Heart right ventricle (tissue), 16 donors: Measurements from ENCODE around the gene AMT. TPM values are rescaled to one million over a fixed set of nuclear protein-coding genes. Genes with fewer than 3 reads are reported as not detected.

Source experiments
- ATAC-seq, 8 donors: fragments of 200-7000 bp; cut with Tn5 transposase; one replicate each; pipeline ENCODE4 v1.9.1; 2020; ENCODE audit warnings: mild to moderate bottlenecking in 8 of 8, moderate library complexity in 8 of 8, moderate number of reproducible peaks in 1 of 8
- DNase-seq, 2 donors: peaks; one replicate each; pipeline ENCODE4 v3.0.0-alpha.2; 2020
- H3K27ac ChIP-seq, 10 donors: fragments of 200-600 bp; sonication (generic) in 2 of 10; one replicate each; pipeline versions ENCODE4 v1.5.0 to v1.8.0; 2020 to 2022; ENCODE audit warnings: mild to moderate bottlenecking in 3 of 10
- H3K27me3 ChIP-seq, 7 donors: fragments of 200-600 bp; one replicate each; pipeline ENCODE4 v1.8.0; 2021 to 2022; ENCODE audit warnings: mild to moderate bottlenecking in 2 of 7
- H3K36me3 ChIP-seq, 9 donors: fragments of 200-600 bp; sonication (generic) in 1 of 9; one replicate each; pipeline versions ENCODE4 v1.5.0 to v1.8.0; 2020 to 2022; ENCODE audit warnings: mild to moderate bottlenecking in 2 of 9
- H3K4me1 ChIP-seq, 9 donors: fragments of 200-600 bp; sonication (generic) in 1 of 9; one replicate each; pipeline versions ENCODE4 v1.5.0 to v1.8.0; 2020 to 2022; ENCODE audit warnings: mild to moderate bottlenecking in 4 of 9
- H3K4me3 ChIP-seq, 10 donors: fragments of 200-600 bp; sonication (generic) in 2 of 10; one replicate each; pipeline versions ENCODE4 v1.5.0 to v1.8.0; 2020 to 2022; ENCODE audit warnings: mild to moderate bottlenecking in 7 of 10, moderate library complexity in 2 of 10
- H3K9me3 ChIP-seq, 11 donors: fragments of 200-600 bp in 10 of 11; sonication (generic) in 2 of 11; one replicate each; pipeline versions ENCODE4 v1.5.0 to v1.8.0; 2013 to 2022; ENCODE audit warnings: mild to moderate bottlenecking in 2 of 11, control low read depth in 1 of 11, moderate library complexity in 1 of 11
- CTCF ChIP-seq, 9 donors: fragments of 200-600 bp; sonication (generic) in 2 of 9; IDR thresholded peaks; one replicate each; pipeline versions ENCODE4 v1.5.0 to v1.8.0; 2021 to 2022; ENCODE audit warnings: antibody characterized with exemption in 9 of 9, mild to moderate bottlenecking in 5 of 9, moderate library complexity in 1 of 9
- WGBS, 2 donors: extraction: QIAGEN DNeasy Blood & Tissue Kit; methylation state at CpG; one replicate each; pipeline ENCODE4 v1.1.7; 2013; ENCODE audit warnings: inconsistent platforms in 1 of 2; 5-methylcytosine and 5-hydroxymethylcytosine counted together
- intact Hi-C, 10 donors: fragments of 100-400 bp; cut with DNase I; formaldehyde crosslinking; loops; one replicate each; pipeline versions ENCODE4 v1.11.1 to v1.14.2; 2022
- polyA plus RNA-seq, 2 donors: library from polyadenylated mRNA; stranded (reverse); fragments of 200-250 nt; gene quantifications; one replicate each; pipeline ENCODE4 v1.2.3, GENCODE V29; 2013
- total RNA-seq, 10 donors: library from RNA; stranded (reverse); fragmentation: NEBNext Ultra II Directional in 3 of 10; extraction: Animal tissue kit (Norgen Biotek cat#: 25700) in 3 of 10; gene quantifications; one replicate each; pipeline versions ENCODE4 v1.2.1 to v1.2.4, GENCODE V29; 2021 to 2023
- donor health status: Arrhythmogenic right ventricular cardiomyopathy.
- donor health status: ischemic (EF 13 %, LVEDD 7.1; RV severe dilation, severe dysfunction).
- donor health status: healthy with polysubstance abuse.
- donor health status: DM: no; HTN: yes; CAD: no.
- donor health status: DM: no; HTN: no; CAD: no.
- donor health status: ischemic (EF 25% LVEDD 6.9; RV normal size, moderate dysfunction).
- donor health status: ischemic (EF 25% LVEDD 5.7; RV mildly dilated, moderate dysfunction).
- donor health status: healthy.
- donor health status: DM: yes; HTN: yes; CAD: no.
- donor health status: Ischemic cardiomyopathy.
- donor health status: ischemic (EF 35%, LVEDD 5.7; RV mildly dilated, moderate dysfunction).
- donor health status: nonischemic (EF 11% LVEDD 7.7; RV severe dilation, severe dysfunction).
- donor health status: DM: yes; HTN: yes; CAD: no.
- donor health status: PGD.
- donor health status: ischemic (EF 29% LVEDD 5.4; RV normal size, mild dysfunction).
- donor health status: nonischemic (EF 23%, LVEDD 6.1; RV moderate dilation, normal function).

Gene AMT
- total and polyA plus RNA-seq, 12 donors: 3.2 to 40.9 (median 31.1) TPM

GRCh38 chr3:49416867-49417266 lies 5.4 kb downstream of the AMT start:
- Histone ChIP-seq H3K4me3 (no peak overlapping the region), H3K4me1 (peaks cover 11 to 68% (median 42%) of the 10 kb centered on the region in 9 donors), H3K27ac (peak overlapping the region in 6 of 10 donors; percentile 31 to 98 (median 62)), H3K27me3 (no peaks in the 10 kb centered on the region), H3K9me3 (no peaks in the 10 kb centered on the region), H3K36me3 (peaks cover 0 to 76% (median 19%) of the 10 kb centered on the region in 9 donors)
- ATAC-seq: no peak
- no peak for TF ChIP-seq CTCF (IDR thresholded peaks at IDR 0.05)
- DNase-seq: no peak
- 93 to 98% methylated on average over 2 of the region's 2 CpGs for WGBS, 2 donors
- intact Hi-C loops: no loop called here

GRCh38 chr3:49415931-49416601 lies 6.2 kb downstream of the AMT start:
- WGBS, 2 donors: 41 to 51% methylated on average over 4 of the region's 4 CpGs
- no peak for TF ChIP-seq CTCF (IDR thresholded peaks at IDR 0.05)
- peaks cover 11 to 60% (median 40%) of the 10 kb centered on the region in 9 donors for H3K4me1 ChIP-seq
- intact Hi-C loops: no loop called here
- no peaks in the 10 kb centered on the region for H3K9me3 ChIP-seq
- DNase-seq (no peak), ATAC-seq (no peak)
- peak overlapping the region in 6 of 10 donors; percentile 15 to 98 (median 62) for H3K27ac ChIP-seq
- H3K27me3 ChIP-seq: no peaks in the 10 kb centered on the region
- peaks cover 0 to 71% (median 19%) of the 10 kb centered on the region in 9 donors for H3K36me3 ChIP-seq
- no peak overlapping the region for H3K4me3 ChIP-seq

- H3K4me1 ChIP-seq: peaks cover 11 to 63% (median 50%) of the 10 kb centered on the region in 9 donors
- H3K27ac ChIP-seq: peak overlapping the region in 5 of 10 donors; percentile 12 to 98 (median 68)
- H3K9me3 ChIP-seq: no peaks in the 10 kb centered on the region
- no peak for ATAC-seq
- H3K27me3 ChIP-seq: no peaks in the 10 kb centered on the region
- peaks cover 0 to 58% (median 13%) of the 10 kb centered on the region in 9 donors for H3K36me3 ChIP-seq
- intact Hi-C loops: loop anchor here in 6 of 10 donors (5.0 kb wide), 2 partner anchors 57 to 72 kb away; partner anchors contain the start of genes GPX1 (in 4 of the 6) and USP4 (in 3 of the 6)
- no peak overlapping the region for H3K4me3 ChIP-seq
- TF ChIP-seq CTCF (IDR thresholded peaks at IDR 0.05): no peak
- WGBS, 2 donors: 80 to 88% methylated on average over 2 of the region's 2 CpGs
- no peak for DNase-seq
Observed at GRCh38 chr3:49414753-49415152, 7.5 kb downstream of the AMT start.

- WGBS, 2 donors: 70 to 79% methylated on average over 6 of the region's 6 CpGs
- Histone ChIP-seq H3K4me1 (peaks cover 11 to 75% (median 64%) of the 10 kb centered on the region in 9 donors), H3K4me3 (peak overlapping the region in 9 of 10 donors; percentile 81 to 99 (median 92)), H3K27ac (peak overlapping the region in 9 of 10 donors; percentile 95 to 99 (median 97)), H3K27me3 (no peaks in the 10 kb centered on the region), H3K36me3 (peaks cover 0 to 45% (median 13%) of the 10 kb centered on the region in 9 donors), H3K9me3 (no peaks in the 10 kb centered on the region)
- no peak for DNase-seq
- TF ChIP-seq CTCF (IDR thresholded peaks at IDR 0.05): no peak
- ATAC-seq: no peak
- intact Hi-C loops: loop anchor here in 6 of 10 donors (2.0 to 5.0 kb wide), 3 partner anchors 56 to 73 kb away; partner anchors contain the start of genes GPX1 (in 4 of the 6) and USP4 (in 4 of the 6)
Observed at GRCh38 chr3:49413338-49413734, 8.9 kb downstream of the AMT start.
